ELF-1 (cell line): Measurements from ENCODE around the gene GSG1L.
A peak's percentile ranks its signal among the peaks of the same experiment; 100 is the strongest.
"Not testable (repeated sequence)": the region's sequence is repeated elsewhere in the genome, so short reads cannot be mapped to it uniquely, and the experiment has no call there.

Source experiments
- DNase-seq: peaks from one replicate; pipeline ENCODE4 v3.0.0-alpha.2; 2016; ENCODE audit warnings: low read depth, low spot score

GSG1L gene

GRCh38 chr16:27980919-27981700 lies 82.4 kb downstream of the GSG1L start:
- DNase-seq, result no peak

- DNase-seq, result no peak
Measured at GRCh38 chr16:27980076-27980775, 83.3 kb downstream of the GSG1L start.

- DNase-seq, result not testable (repeated sequence)
Measured at GRCh38 chr16:27979668-27980067, 83.8 kb downstream of the GSG1L start.

GRCh38 chr16:27978876-27979275 lies 84.6 kb downstream of the GSG1L start:
- no peak for DNase-seq

DNA sequence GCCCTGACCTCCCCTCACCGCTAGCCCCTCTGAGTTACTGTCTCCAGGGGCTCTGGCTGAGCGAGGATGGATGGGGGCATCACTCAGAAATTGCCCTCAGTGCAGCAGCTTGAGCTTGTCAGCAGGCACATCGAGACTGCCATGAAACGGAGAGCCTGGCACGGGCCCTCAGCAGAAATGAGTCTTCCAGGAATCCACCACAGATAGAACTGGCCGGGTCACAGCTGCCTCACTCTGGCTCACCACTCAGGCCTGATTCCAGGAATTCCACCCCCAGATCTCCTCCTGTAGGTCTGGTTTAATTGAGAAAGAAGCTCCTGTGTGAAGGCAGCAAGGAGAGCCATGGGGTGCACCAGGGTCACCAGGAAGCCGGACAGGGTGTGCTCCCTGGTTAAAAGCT lies 85.5 kb downstream of the GSG1L start:
- DNase-seq, result no peak

- no peak for DNase-seq
Measured at GRCh38 chr16:27976990-27977389, 86.5 kb downstream of the GSG1L start.

DNA sequence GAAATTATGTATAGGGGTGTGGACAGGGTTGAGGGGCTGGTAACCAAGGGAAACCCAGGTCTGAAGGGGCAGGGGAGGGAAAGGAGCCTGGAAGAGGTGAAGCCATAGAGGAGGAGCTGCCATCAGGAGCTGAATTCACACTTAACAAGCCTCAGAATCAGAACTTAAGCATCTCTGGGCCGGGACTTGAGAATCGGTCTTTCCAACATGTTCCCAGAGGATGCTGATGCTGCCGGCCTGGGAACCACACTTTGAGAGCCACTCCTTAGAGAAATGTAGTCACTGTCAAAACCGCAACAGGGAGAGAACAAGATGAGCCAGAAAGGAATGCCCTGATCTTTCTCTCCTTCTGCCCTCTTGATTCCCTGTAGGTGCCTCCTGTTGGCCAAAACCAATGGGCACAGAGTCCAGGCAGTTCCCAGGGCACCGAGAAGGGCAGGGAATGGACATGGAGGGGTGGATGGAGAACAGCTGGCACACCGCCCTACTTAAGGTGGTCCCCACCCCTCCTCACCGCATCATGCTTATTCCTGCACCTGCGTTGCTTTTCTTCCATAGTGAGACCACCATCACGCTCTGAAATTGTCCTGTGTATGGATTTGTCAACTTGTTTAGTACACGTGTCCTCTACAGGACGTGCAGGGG lies 88.5 kb downstream of the GSG1L start:
- no peak for DNase-seq

GRCh38 chr16:27973678-27974077 lies 89.8 kb downstream of the GSG1L start:
- DNase-seq, result peak; percentile 24

DNA sequence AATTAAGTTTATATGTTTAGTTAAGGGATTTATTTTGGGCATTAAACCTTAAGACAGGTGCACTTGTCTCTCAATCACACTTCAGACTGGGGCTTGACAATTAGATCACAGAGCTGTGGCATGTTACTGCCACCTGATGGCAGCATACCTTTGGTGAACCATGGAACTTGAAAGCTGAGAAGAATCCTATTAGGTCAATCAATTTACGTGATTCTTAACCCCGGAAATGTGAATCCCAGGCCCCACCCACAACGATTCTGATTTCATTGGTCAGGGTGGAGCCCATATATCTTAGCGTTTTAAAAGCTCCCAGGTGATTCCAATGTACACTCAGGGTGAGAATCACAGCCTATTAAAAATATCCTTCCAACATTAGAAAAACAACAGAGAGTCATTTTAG lies 91.0 kb downstream of the GSG1L start:
- DNase-seq, result peak; percentile 30

DNA sequence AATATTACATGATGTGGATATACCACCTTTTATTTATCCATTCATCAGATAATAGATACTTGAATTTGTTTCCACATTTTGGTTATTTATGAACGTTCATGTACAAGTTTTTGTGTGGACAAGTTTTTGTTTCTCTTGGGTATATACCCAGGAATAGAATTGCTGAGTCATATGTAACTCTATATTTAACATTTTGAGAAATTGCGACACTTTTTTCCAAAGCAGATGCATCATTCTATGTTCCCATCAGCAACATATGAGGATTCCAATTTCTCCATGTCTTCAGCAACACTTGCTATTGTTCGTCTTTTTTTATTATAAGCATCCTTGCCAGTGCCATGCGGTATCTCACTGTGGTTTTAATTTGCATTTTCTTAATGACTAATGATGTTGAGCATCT lies 93.9 kb downstream of the GSG1L start:
- DNase-seq, result no peak

DNA sequence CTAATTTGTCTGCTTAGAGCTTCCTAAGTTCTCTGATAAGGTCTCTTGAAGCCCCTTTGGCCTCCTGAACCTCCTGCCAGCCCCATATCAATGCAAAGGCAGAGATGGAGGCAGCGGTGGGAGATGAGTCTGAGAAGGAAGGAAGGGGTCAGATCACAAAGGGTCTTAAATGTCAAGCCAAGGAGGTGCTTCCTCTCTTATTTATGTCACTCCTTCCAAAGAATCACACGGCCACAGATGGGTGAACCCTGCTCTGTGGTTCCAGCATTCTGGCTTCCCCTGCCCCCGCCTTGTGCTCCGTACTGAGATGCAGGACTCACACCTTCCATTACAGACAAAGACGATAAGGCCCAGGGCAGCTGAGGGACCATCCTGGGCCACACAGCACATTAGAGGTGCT lies 96.3 kb downstream of the GSG1L start:
- no peak for DNase-seq

- no peak for DNase-seq
Measured at GRCh38 chr16:27966756-27967155, 96.8 kb downstream of the GSG1L start.

DNA sequence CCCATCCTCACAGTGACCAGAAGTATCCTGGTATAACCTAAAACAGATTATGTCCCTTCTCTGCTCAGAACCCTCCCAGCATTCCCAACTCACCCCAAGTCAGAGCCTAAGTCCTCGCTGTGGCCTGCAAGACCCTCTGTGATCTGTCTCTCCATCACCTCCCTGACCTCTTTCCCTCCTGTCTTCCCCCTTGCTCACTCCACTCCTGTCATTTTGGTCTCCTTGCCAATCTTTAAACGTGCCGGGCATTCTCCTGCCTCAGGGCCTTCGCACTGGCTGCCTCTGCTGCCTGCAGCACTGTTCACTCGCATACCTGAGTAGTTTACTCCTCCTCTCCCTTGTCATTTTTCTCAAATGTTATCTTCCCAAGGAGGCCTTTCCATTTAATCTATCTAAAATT lies 97.7 kb downstream of the GSG1L start:
- DNase-seq, result no peak

DNA sequence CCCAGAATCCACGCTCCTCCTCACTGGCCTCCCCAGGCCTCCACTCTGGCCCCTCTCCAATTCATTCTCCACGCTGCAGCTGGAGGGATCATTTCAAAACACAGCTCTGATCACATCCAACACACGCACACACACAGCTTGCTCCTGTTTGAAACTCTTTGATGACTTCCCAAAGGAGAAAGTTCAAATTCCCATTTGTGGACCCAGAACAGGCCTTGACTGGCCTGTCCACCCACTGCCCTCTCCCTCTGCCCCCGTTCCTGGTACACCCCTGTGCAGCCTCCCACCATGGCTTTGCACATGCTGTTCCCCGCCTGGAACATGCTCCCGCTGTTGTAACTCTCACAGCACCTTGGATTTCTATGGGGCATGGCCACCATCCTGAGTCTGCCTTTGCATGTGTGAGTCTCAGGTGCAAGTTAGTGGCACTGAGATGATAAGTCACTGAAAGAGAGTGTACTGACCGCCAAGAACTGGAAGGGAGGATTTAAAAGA lies 100.0 kb downstream of the GSG1L start:
- no peak for DNase-seq

GRCh38 chr16:27962197-27962596 lies 101.3 kb downstream of the GSG1L start:
- DNase-seq, result no peak

DNA sequence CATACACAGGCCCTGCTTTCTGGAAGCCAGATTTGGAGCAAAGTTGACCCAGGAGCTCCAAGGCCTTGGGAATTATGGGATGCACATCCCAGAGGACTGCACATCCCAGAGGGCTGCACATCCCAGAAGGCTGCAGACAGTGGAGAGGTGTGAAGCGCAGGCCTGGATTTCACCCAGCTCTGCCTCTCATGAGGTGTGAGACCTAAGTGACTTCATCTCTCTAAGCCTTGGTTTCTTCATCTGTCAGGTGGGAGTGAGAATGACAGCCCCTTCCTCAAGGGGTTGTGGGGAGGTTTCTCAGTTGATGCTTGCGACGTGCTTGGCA lies 102.3 kb downstream of the GSG1L start:
- DNase-seq, result no peak

GRCh38 chr16:27960619-27961295 lies 102.8 kb downstream of the GSG1L start:
- DNase-seq, result no peak

- DNase-seq, result no peak
Measured at GRCh38 chr16:27959914-27960313, 103.6 kb downstream of the GSG1L start.

GRCh38 chr16:27954191-27954590 lies 109.3 kb downstream of the GSG1L start:
- DNase-seq, result no peak

DNA sequence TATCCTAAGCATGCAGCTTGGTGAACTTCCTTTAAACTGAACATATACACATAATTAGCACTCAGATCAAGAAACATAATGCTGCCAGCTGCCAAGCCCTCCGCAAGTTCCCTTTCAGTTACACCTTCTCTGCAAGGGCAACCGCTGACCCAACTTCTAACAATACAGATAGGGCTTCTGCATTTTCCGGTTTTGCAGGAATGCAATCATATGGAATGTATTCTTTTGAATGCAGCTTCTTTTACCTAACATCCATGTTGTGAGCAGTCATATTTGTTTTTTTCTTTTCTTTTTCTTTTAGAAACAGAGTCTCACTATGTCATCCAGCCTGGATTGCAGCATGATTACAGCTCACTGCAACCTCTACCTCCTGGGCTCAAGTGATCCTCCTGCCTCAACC lies 110.7 kb downstream of the GSG1L start:
- no peak for DNase-seq

GRCh38 chr16:27951489-27952120 lies 111.9 kb downstream of the GSG1L start:
- no peak for DNase-seq
